ENCODE results near the gene THBS2. TPM values are rescaled to one million over a fixed set of nuclear protein-coding genes. Genes with fewer than 3 reads are reported as not detected.

Gene THBS2
- total RNA-seq, 1 donor from 2014 or later: not detected

DNA sequence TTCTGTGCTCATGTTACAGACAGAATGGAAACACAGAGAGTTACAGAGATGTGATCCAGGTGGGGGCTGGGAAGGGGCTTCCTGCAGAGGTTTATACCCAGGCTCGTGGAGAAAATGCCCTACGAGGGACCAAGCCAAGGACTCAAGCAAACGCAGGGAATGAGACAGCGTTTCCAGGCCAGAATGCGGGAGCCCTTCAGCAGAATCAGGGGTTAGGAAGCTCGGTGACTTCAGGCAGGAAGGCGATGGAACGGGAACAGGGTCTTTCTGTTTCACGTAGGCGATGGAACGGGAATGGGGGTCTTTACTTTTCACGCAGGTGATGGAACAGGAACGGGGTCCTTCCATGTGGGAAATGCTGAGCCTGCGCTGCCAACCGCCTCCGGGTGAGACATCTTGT lies 82.6 kb downstream of the THBS2 start:
- H3K4me3 Mint-ChIP-seq (ENCODE audit: low read depth): no peak overlapping the region
- TF ChIP-seq, protein P1, sequence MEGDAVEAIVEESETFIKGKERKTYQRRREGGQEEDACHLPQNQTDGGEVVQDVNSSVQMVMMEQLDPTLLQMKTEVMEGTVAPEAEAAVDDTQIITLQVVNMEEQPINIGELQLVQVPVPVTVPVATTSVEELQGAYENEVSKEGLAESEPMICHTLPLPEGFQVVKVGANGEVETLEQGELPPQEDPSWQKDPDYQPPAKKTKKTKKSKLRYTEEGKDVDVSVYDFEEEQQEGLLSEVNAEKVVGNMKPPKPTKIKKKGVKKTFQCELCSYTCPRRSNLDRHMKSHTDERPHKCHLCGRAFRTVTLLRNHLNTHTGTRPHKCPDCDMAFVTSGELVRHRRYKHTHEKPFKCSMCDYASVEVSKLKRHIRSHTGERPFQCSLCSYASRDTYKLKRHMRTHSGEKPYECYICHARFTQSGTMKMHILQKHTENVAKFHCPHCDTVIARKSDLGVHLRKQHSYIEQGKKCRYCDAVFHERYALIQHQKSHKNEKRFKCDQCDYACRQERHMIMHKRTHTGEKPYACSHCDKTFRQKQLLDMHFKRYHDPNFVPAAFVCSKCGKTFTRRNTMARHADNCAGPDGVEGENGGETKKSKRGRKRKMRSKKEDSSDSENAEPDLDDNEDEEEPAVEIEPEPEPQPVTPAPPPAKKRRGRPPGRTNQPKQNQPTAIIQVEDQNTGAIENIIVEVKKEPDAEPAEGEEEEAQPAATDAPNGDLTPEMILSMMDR (IDR thresholded peaks at IDR 0.05; ENCODE audit: unreplicated experiment): no peak
- H3K9me3 Mint-ChIP-seq (ENCODE audit: low read depth): no peaks in the 10 kb centered on the region
- peaks cover 19% of the 10 kb centered on the region for H3K27me3 Mint-ChIP-seq
- H3K36me3 Mint-ChIP-seq (ENCODE audit: insufficient read depth): no peaks in the 10 kb centered on the region
- no peak overlapping the region for H3K27ac Mint-ChIP-seq
- no peak for DNase-seq (ENCODE audit: low spot score, unreplicated experiment)
- H3K4me1 Mint-ChIP-seq (ENCODE audit: low read depth): no peaks in the 10 kb centered on the region

DNA sequence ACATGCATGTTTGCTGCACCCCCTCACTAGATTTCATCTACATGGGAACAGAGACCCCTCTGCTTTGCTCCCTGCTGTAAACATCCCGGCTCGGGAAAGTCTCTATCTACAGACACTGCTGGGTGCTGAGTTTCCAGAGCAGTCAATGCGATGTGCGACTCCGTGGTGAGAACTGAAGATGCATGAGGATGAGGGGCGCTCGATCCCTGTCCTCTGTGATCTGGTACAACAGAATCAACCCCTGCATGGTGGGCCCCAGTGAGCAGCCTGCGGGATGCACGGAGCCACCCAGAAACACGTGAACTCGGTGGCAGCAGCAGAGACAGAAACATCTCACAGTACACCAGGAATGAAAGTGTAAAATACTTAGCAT lies 83.1 kb downstream of the THBS2 start:
- Mint-ChIP-seq H3K27me3 (peaks cover 19% of the 10 kb centered on the region), H3K4me1 (ENCODE audit: low read depth) (no peaks in the 10 kb centered on the region), H3K36me3 (ENCODE audit: insufficient read depth) (no peaks in the 10 kb centered on the region), H3K27ac (no peak overlapping the region), H3K4me3 (ENCODE audit: low read depth) (no peak overlapping the region), H3K9me3 (ENCODE audit: low read depth) (no peaks in the 10 kb centered on the region)
- no peak for DNase-seq (ENCODE audit: low spot score, unreplicated experiment)
- TF ChIP-seq, protein P1 (IDR thresholded peaks at IDR 0.05; ENCODE audit: unreplicated experiment): no peak

DNA sequence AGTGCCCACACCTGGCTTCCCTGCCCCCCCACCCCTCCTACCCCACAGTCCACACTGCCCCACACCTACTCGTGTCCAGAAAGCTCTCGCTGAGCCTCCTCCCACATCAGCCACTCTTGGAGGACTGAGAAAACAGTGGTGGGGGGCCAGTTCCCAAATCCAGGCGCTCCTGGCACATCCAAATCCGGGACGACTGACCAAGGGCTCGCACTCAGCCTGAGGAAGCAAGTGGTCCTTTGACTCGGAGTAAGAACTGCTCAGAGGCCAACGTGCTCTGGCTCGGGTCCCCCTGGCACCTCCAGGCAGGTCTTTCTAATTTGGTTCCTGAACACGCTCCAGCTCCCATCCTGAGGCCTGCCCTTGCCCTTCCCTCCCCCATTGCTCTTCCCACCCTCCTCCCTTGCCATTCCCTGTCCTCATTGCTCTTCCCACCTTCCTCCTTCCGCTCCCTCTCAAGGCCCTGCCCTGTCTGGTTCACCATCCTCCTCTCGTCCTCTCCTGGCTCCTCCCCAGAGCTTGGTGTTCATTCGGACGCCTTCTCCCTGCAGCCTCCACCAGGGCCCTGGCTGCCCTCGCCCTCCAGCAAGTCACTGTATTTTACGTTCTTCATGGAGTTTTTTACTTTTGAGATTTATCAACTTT lies 83.6 kb downstream of the THBS2 start:
- TF ChIP-seq, protein P1 (IDR thresholded peaks at IDR 0.05; ENCODE audit: unreplicated experiment): no peak
- no peaks in the 10 kb centered on the region for H3K4me1 Mint-ChIP-seq (ENCODE audit: low read depth)
- no peak overlapping the region for H3K27ac Mint-ChIP-seq
- no peak for DNase-seq (ENCODE audit: low spot score, unreplicated experiment)
- no peaks in the 10 kb centered on the region for H3K9me3 Mint-ChIP-seq (ENCODE audit: low read depth)
- H3K36me3 Mint-ChIP-seq (ENCODE audit: insufficient read depth): no peaks in the 10 kb centered on the region
- no peak overlapping the region for H3K4me3 Mint-ChIP-seq (ENCODE audit: low read depth)
- H3K27me3 Mint-ChIP-seq: peaks cover 17% of the 10 kb centered on the region

DNA sequence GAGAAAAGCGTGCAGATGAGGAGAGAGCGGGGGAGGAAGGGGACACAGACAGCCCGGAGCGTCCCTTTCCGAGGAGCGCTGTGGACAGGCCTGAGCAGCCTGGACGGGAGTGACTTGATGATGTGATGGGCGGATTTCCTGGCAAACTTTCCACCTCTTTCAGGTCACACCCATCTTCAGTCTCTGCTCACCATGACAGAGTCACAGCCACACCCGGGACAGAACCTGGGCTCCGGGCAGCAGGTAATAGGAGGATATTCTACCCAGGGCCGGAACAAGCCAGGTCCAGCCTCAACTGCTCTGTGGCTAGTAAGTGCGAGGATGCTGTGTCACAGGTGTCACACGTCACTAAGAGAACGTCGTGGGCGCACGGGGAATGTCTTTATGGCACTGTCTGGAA lies 84.3 kb downstream of the THBS2 start:
- Mint-ChIP-seq H3K27ac (no peak overlapping the region), H3K9me3 (ENCODE audit: low read depth) (no peaks in the 10 kb centered on the region), H3K4me1 (ENCODE audit: low read depth) (no peaks in the 10 kb centered on the region), H3K4me3 (ENCODE audit: low read depth) (no peak overlapping the region), H3K36me3 (ENCODE audit: insufficient read depth) (no peaks in the 10 kb centered on the region), H3K27me3 (peaks cover 17% of the 10 kb centered on the region)
- TF ChIP-seq, protein P1 (IDR thresholded peaks at IDR 0.05; ENCODE audit: unreplicated experiment): no peak
- DNase-seq (ENCODE audit: low spot score, unreplicated experiment): no peak

DNA sequence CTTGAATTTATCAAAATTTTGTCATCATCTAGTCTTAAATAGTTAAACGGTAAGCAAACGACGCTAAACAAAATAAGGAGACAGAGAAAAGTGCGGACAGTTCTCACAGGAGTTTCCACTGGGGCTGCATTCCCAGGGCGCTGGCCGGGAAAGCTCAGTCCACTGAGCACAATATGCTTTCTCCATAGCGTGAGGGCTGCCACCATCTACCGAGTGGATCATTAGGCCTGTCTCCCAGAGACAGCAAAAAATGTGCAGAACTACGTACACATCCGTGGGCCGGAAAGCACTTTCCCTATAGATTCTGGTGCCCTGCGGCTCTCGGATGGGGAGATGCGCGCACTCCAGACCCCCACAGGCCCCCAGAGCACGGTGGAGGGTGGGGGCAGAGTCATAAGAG lies 84.9 kb downstream of the THBS2 start:
- Mint-ChIP-seq H3K27ac (no peak overlapping the region), H3K9me3 (ENCODE audit: low read depth) (no peaks in the 10 kb centered on the region), H3K36me3 (ENCODE audit: insufficient read depth) (no peaks in the 10 kb centered on the region), H3K4me1 (ENCODE audit: low read depth) (no peaks in the 10 kb centered on the region), H3K4me3 (ENCODE audit: low read depth) (no peak overlapping the region), H3K27me3 (peaks cover 17% of the 10 kb centered on the region)
- TF ChIP-seq, protein P1 (IDR thresholded peaks at IDR 0.05; ENCODE audit: unreplicated experiment): no peak
- DNase-seq (ENCODE audit: low spot score, unreplicated experiment): no peak

All from progenitor cell of endocrine pancreas (in vitro differentiated cells).